SK-N-SH (cell line): ENCODE measurements around the gene PEAK1.

Experiments
- EP300 ChIP-seq, 2 experiments: IDR thresholded peaks; 2 replicates each; pipeline versions ENCODE4 v1.4.0 to v1.6.1; 2012; ENCODE audit warnings: borderline replicate concordance in 1 of 2, low read depth in 1 of 2, low read length in 1 of 2
- FOSL2 ChIP-seq: IDR thresholded peaks from 2 replicates; pipeline ENCODE4 v1.4.0; 2012; ENCODE audit warnings: low read depth, mild to moderate bottlenecking, moderate library complexity, borderline replicate concordance
- JUND ChIP-seq: IDR thresholded peaks from 2 replicates; pipeline ENCODE4 v1.4.0; 2012
- MXI1 ChIP-seq: IDR thresholded peaks from 2 replicates; pipeline ENCODE4 v1.6.1; 2012; ENCODE audit warnings: mild to moderate bottlenecking, low read depth, low read length, improper control_type of control experiment
- POLR2AphosphoS5 ChIP-seq: IDR thresholded peaks from 2 replicates; pipeline ENCODE4 v1.6.1; 2012; ENCODE audit warnings: low read depth, low read length
- RAD21 ChIP-seq: IDR thresholded peaks from 2 replicates; pipeline ENCODE4 v1.6.1; 2012; ENCODE audit warnings: mild to moderate bottlenecking, low read length
- REST ChIP-seq: IDR thresholded peaks from 2 replicates; pipeline ENCODE4 v1.6.1; 2012; ENCODE audit warnings: mild to moderate bottlenecking, low read depth, low read length, moderate library complexity
- RFX5 ChIP-seq: IDR thresholded peaks from 2 replicates; pipeline ENCODE4 v1.6.1; 2012; ENCODE audit warnings: mild to moderate bottlenecking, improper control_type of control experiment, low read length
- USF1 ChIP-seq: IDR thresholded peaks from 2 replicates; pipeline ENCODE4 v1.4.0; 2012; ENCODE audit warnings: low read depth, borderline replicate concordance
- YY1 ChIP-seq: IDR thresholded peaks from 2 replicates; pipeline ENCODE4 v1.4.0; 2012; ENCODE audit warnings: low read depth, mild to moderate bottlenecking
- TF ChIP-seq, protein P1 (sequence below): IDR thresholded peaks from 2 replicates; pipeline ENCODE4 v1.4.0; 2012; ENCODE audit warnings: low read depth
- TF ChIP-seq, protein P2 (sequence below): fragments of 200-600 bp; sonication (generic); IDR thresholded peaks from 2 replicates; pipeline ENCODE4 v1.6.1; 2017; ENCODE audit warnings: antibody characterized with exemption, mild to moderate bottlenecking, moderate library complexity

DNA sequence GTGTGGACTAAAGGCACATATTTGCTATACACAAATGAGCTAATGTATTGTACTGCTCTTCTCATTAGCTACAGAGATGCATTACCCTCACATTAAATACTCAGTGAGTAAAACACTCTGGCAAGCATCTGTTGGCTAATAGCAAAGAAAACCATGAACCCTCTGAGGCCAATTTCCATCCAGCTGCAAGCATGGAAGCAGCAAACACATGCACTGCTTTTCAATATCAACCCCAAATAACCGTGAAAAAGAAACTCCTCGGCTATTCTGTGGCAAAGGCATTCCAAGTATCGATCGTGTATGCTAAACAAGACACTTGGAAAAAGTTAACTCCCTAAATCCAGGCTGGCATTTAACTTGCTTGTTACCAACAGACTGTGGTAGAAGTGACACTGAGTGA lies 67.0 kb downstream of the PEAK1 start:
- TF ChIP-seq, protein P1, sequence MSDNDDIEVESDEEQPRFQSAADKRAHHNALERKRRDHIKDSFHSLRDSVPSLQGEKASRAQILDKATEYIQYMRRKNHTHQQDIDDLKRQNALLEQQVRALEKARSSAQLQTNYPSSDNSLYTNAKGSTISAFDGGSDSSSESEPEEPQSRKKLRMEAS = no peak
- TF ChIP-seq REST = no peak
- TF ChIP-seq, protein P2, sequence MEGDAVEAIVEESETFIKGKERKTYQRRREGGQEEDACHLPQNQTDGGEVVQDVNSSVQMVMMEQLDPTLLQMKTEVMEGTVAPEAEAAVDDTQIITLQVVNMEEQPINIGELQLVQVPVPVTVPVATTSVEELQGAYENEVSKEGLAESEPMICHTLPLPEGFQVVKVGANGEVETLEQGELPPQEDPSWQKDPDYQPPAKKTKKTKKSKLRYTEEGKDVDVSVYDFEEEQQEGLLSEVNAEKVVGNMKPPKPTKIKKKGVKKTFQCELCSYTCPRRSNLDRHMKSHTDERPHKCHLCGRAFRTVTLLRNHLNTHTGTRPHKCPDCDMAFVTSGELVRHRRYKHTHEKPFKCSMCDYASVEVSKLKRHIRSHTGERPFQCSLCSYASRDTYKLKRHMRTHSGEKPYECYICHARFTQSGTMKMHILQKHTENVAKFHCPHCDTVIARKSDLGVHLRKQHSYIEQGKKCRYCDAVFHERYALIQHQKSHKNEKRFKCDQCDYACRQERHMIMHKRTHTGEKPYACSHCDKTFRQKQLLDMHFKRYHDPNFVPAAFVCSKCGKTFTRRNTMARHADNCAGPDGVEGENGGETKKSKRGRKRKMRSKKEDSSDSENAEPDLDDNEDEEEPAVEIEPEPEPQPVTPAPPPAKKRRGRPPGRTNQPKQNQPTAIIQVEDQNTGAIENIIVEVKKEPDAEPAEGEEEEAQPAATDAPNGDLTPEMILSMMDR = no peak
- TF ChIP-seq RFX5 = no peak
- TF ChIP-seq POLR2AphosphoS5 = no peak
- TF ChIP-seq YY1 = no peak
- TF ChIP-seq MXI1 = no peak
- TF ChIP-seq RAD21 = no peak
- no peak for TF ChIP-seq FOSL2
- no peak for TF ChIP-seq EP300 (IDR thresholded peaks at IDR 0.05; ENCODE audit: borderline replicate concordance in 1 of 2, low read depth in 1 of 2, low read length in 1 of 2)
- no peak for TF ChIP-seq JUND
- no peak for TF ChIP-seq USF1
